NOMO-1 treated with dmso at 0.1 percent for 144 hours (cell line): ENCODE data around the gene FRMD4A.
"Not testable (repeated sequence)": the region's sequence is repeated elsewhere in the genome, so short reads cannot be mapped to it uniquely, and the experiment has no call there.

Experiments
- DNase-seq: peaks from one replicate; lab custom pipeline; 2025; ENCODE audit not compliant: unreplicated experiment; lab: John Stamatoyannopoulos, UW

Gene FRMD4A

DNA sequence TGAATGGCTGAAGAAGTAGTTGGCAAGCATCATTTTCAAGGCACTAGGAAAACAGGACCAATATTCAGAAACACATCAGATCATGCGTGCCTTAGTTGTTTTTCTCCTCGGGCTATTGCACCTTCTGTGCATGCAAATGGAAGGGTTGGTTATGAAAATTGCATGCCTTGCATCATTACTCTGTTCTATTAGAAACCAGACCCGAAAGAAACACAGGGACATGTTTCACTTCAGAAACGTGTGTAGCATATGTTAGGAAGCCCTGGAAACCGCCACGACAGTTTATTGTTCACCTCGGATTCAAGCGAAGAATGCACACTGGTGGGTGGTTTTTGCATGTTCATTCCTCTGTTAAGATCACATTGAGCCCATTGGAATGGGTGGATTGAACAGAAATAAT lies 214.7 kb downstream of the FRMD4A start:
- DNase-seq, result no peak

DNA sequence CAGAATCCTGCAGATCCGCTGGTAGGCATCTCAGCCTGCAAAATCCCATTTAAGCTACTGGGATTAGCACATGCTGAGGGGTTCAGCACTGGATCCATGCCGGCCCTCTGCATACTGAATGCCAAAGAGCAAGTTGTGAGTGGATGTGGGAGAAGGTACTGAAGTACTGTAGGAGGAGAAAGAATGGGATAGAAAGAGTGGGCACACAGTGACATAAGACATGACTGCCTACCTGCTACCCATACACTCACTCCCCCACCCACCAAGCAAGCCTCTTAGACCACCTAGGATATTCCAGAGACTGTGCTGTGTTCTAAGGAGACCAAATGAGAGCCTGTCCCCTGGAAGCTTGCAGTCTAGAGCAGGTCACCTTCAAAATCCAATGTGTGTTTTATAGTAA lies 215.9 kb downstream of the FRMD4A start:
- DNase-seq, result no peak

DNA sequence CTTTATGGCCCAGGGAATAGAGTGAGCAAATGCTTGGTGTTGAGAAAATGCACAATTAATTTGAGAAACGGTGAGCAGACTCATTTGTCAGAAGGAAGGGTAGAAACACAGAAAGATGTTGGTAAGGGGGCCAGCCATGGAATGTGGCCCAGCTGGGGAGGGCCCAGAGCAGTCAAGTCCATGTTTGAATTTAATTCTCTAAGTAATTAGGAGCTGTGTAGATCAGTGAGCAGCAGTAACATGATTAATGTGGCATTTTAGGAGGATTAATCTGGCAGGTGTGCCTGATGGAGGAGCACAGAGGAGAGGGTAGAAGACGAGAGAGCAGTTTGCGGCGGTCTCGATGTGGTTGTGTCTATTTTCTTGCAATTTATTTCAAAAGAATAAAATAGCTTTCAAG lies 218.7 kb downstream of the FRMD4A start:
- DNase-seq, result no peak

DNA sequence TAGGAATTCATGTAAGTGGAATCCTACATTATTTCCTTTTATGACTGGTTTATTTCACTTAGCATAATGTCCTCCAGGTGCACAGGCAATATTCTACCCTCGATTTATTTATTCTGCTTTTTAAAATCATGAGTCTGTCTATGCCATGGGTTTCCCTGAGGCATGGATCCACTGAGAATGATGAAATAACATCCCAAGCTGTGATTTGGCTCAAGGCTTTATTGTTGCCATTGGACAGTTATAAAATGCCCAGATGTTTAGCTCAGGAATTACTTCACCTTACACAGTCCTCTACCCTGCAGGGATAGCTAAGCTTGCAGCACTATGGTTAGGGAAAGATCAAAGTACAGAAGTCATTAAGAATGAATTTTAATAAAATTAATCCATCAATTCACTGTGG lies 219.5 kb downstream of the FRMD4A start:
- no peak for DNase-seq

DNA sequence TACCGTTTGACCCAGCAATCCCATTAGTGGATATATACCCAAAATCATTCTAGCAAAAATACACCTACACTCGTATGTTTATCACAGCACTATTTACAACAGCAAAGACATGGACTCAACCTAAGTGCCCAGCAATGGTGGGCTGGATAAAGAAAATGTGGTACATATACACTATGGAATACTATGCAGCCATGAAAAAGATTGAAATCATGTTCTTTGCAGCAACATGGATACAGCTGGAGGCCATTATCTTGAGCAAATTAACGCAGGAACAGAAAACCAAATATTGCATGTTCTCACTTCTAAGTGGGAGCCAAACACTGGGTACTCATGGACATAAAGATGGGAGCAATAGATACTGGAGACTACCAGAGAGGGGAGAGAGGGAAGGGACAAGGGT lies 223.9 kb downstream of the FRMD4A start:
- no peak for DNase-seq

DNA sequence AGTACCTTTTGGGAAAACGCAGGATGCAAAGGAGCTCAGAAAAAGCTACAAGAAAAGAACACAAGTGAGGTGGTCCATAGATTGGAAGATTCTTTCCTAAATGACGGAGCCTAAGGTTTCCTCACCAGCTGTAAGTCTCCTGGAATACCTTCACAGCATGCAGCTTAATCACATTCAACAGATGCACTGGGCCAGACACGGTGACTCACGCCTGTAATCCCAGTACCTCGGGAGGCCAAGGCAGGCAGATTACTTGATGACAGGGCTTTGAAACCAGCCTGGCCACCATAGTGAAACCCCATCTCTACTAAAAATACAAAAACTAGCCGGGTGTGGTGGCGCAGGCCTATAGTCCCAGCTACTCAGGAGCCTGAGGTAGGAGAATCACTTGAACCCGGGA lies 228.7 kb downstream of the FRMD4A start:
- DNase-seq, result no peak

DNA sequence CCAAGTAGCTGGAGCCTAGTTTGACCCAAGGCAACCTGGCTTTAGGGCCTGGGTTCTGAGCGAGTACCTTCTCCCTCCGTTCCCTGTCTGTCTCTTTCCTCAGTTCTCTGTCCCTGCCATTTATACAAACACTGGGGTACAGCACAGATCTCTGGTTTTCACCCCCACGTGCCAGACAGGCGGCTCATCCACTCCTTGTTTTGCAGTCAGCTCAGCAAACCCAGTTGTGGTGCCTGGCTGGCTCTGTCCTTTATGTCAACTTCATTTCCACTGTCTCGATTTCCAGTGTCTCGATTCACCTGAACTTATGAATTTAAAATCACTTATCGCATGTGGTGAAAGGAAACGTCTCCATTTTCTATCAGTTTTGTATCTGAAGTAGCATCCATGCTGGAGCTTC lies 230.8 kb downstream of the FRMD4A start:
- no peak for DNase-seq

DNA sequence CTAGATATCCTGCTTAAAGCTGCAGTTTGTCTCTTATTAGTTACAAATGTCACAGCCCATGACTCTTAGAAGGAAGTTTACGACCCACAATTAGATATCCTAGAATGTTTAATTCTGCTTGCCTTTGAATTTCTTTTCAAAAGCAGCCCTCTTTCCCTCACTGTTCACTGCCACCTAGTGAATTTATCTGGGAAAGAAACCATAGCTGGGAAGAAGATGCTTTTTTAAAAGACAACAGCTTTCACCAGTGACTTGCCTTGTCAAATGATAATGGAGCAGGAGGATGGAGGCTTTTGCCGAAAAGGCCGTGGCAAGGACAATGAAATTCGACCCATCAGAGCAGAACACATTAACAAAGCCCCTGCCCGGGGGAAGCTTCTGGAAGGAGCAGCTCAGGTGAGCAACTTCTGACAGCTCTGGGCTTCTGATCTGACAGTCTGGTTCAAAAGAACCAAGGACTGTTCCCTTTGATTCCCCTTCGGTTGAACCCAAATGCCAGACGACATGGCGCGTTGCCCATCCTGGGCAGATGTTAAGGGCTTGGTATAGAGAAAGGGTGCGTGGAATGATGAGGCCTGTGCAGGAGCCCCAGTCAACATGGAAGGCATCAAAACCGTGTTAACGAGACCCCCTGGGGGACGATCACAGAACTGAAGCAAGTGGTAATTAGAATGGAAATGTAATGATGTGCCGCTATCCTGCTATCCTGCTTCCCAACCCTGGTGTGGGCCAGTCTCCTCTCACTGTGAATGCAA lies 236.8 kb downstream of the FRMD4A start:
- DNase-seq, result no peak

DNA sequence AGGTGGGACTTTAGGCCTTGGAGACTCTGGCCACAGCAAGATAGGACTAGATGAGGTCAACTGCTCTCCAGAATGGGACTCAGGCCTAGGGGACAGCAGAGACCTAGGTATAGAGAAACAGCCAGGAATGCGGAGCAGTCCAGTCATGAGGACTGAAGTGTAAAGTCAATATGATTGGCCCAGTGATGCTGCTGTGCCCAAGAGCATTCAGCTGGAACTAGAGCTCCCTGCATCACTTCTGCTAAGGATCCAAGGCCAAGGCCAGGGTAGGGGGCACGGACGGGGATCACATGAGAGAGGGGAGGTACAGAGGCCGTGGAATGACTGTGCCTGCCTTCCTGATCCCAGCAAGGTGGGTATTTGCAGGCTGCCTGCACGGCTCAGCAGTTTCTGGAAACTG lies 237.9 kb downstream of the FRMD4A start:
- no peak for DNase-seq

DNA sequence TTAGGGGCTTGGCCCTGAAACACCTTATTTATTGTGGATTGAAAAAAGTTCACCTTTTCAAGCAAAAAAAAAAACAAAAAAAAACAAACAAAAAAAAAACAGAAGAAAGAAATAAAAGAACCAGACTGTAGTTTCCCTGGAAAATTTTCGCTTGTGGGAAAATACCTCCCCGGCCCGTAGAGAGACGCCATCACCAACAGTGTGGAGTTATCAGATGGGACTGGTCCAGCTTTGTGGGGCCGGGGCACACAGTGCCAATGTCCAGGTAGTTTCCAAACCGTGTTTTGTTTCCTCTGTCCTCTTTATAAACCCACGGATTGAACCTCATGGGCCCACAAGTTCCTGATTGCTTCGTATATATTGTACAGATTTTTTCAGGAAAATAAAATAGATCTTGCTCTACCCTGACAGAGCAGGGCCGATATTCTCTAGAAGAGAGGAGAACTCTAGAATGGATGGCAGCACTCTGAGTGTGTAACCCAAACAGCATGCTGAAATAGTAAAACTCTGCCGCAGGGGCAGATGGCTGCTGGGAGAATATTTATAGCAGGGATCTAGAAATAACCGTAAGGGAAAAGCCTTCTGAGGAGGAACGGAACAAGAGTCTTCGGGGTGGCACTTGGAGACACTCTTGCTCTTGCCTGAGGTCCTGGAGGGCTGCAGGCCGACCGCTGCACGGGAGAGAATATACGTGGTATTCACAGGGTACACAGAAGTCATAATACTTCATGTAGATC lies 241.0 kb downstream of the FRMD4A start:
- DNase-seq, result no peak

DNA sequence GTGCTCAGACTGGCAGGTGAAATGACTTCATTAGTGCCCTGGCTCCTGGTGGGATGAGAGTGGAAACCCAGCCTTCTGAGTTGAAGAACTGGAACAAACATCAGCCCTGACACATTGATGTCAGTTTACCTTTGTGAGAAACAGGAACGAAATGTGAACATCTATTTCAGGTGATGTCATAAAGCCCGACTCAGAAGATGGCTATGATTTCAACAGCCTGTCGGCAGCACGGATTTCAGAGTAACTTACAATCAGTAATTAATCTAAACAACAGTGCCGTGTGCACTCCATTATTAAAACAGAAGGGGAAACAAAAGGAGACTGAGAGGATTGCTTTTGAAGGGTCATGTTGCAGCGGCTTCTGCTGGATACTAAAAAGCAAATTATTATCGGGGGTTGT lies 243.2 kb downstream of the FRMD4A start:
- no peak for DNase-seq

DNA sequence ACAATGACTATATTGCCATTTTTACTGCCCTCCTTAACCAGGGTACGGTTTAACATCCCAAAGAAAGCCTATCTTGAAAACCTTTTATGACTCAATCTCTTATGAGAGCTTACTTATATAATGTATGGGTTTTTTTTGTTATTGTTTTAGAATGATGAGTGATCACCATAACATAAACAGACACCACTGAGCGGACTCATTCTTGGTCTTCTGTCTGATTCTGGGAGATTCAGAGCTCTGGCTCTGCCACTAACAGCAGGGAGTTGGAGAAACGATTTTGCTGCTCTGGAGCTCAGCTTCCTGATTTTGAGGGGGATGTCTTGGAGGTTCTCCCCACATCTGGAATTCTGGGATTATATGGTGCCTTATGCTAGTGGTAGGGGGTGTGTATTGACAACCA lies 244.1 kb downstream of the FRMD4A start:
- no peak for DNase-seq

DNA sequence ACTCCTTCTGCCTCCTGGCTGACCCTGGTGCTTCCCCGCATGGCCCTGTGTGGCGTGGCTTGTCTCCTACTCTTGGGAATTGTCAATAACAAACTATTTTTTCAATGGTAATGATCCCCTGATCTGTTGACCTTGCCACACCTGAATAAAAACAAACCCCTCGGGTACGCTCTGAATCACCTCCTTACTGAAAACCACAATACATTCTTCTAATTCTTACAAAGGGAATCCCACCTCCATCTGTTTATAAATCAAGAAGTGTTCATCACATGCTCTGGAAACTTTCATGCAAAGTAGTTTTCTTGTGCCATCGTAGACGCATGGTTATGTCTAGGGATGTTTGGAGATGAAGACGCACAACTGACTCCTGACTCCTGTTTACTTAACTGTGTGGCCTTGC lies 245.8 kb downstream of the FRMD4A start:
- no peak for DNase-seq

DNA sequence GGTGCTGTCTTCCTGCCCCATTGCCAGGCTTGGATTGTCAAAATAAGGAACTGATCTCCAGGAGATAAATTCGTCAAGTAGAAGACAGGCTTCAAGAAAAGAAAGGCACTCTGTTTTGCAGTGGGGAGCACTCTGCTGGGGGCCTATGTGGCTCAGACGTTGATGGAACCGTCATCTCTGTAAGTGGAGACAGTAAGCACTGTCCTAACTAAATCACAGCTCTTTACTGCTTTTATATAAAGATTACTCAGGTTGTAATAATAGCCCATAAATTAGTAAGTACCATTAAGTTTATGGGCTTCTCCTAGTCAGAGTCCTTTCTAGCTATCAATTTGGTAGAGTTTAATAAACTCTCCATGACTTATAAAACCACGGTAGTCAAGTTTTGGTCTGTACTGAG lies 249.9 kb downstream of the FRMD4A start:
- DNase-seq, result no peak

DNA sequence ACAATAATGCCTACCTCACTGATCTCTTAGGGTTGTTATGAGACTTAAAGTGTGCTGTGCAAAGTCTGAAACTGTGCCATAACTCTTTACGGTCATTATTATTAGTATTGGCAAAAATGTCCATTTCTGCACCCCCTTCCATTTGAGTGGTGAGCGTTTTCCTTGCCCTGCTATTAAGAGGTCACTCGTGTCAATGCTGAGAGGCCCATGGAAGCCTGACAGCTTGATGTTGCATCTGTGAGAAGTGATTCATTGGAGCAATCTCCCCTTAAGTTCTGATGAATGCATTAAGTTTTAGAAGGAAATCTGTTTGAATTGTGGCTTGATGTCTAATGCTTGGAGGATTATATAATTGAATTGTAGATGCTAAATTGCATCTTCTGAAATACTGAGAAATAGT lies 253.3 kb downstream of the FRMD4A start:
- DNase-seq, result no peak

DNA sequence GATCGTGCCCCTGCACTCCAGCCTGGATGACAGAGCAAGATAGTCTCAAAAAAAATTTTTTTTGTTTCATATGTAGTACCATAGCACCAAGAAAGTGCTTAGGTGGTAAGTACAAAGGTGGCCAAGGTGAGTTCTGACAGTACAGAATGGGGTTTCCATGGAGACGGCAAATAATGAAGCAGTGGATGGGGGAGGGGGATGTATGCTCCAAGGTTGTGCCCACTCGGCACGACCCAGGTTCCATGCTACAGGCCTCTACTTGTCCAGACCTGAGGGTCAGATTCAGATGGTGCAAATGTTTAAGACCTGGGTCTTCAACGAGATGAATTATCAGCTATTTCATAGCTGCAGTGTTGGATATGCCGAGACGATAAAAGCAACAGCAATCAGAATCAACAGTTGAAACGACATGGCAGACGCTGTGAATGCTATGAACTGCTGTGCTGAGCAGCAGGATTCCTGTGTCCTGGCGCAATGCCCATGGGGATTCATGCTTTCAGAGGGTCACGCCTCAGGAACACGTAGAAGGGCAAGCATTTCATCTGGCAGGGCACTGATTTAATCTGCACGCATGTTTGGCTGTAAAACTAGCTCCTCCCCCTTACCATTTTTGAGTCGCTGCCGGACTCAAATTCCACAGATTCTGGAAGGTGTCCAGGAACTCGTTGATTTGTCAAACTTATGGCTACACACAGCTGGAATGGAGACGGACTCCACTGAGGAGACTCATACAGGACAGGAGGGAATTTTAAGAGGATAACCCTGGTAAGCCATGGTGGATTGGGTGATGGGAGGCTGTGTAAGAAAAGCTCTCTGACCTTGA lies 256.5 kb downstream of the FRMD4A start:
- DNase-seq, result no peak

DNA sequence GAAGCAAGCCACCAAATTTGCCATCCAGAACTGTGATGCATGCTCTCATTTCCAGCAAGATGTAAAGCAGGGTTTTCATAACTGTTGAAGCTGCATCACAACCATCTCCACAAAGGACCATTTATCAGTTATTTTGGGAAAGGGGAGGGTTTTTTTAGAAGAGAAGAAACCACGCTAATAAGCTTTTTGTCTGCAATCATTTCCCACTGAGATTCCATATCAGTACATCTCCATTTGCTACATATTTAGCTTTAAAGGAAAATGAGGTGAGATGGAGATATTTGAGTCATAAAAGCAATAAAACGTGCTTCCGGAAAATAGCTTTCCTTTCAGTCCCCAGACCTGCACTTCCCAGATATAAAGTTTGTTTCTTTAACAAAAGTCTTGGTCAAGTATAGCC lies 258.2 kb downstream of the FRMD4A start:
- no peak for DNase-seq

DNA sequence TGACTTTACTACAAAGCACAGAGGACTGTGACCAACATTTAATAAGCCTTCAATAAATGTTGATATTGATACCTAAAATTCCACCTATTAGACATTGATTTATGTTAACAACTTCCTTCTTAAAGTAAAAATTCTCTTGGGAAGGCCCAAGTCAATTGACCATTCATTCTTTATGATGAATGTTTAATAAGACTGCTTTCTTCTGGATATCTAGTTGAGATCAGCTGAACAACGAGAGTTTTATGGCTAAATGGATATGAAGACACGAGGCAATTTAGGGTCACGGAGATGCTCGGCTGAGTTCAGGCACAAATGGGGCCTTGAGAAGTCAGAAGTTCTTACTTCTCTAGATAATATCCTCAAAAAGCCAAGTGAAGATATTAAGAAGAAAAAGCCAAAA lies 258.8 kb downstream of the FRMD4A start:
- DNase-seq, result no peak

DNA sequence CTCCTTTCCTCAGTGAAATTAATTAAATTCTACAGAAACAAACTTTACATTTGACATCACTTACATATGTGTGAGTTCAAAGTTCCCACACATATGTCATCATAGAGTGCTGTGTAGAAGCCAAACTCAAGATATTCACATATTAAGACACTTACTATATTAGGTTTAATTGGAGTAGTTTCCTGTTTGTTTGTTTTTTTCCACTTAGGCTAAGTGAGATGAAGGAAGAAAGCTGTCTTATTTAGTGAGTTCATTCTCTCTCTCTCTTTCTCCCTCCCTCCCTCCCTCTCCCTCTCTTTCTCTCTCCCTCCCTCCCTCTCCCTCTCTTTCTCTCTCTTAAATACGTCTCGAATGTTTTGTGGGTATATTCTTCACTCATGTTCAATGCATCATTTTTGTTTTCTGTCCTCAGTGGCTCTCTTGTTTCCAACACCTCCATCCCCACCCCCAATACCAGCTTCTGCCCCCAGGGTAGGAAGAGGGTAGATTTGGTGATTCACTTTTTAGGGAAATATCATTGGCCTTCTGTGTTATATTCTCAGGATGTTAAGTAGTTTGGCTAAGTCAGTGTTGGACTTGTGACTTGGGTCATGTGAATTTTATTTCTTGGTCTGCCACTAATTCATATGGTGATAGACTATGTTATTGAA lies 262.0 kb downstream of the FRMD4A start:
- DNase-seq, result no peak

DNA sequence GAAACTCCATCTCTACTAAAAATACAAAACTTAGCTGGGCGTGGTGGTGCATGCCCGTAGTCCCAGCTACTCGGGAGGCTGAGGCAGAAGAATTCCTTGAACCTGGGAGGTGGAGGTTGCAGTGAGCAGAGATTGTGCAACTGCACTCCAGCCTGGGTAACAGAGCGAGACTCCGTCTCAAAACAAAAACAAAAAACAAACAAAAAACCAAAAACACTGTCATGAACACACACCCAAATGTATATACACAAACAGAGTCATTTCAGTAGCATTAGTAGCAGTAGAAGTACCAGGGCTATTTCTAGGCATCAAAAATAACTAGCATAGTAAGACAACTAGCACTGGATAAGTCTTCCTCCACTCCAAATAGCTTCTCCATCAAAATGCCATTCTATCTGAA lies 263.1 kb downstream of the FRMD4A start:
- DNase-seq, result not testable (repeated sequence)

DNA sequence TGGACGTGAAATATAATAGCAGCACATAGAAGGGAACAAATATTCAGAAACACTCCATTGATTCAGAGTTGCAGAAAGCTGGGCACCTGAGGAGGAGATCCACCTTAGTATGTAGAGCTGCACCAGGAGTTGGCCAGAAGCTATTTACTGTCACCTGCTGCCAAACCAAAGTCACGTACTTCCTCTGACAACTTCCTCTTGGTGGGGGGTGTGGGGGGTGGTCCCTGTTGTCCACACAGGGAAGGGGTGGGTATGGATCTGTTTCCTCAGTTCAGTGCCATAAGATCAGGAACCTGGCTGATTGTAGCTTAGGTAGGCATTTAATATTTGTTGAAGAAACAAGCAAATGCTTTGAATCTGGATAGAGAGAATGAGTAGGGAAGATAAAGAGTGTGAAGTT lies 264.6 kb downstream of the FRMD4A start:
- DNase-seq, result no peak
